IMR-90 (cell line): ENCODE results near the gene MSI2.

Source experiments
- BHLHE40 ChIP-seq: fragments of 150-350 bp; IDR thresholded peaks from 2 replicates; pipeline ENCODE4 v1.6.1; 2016; ENCODE audit warnings: mild to moderate bottlenecking, low read depth, low read length
- CEBPB ChIP-seq: IDR thresholded peaks from 2 replicates; pipeline ENCODE4 v1.6.1; 2012; ENCODE audit warnings: low read depth, low read length, improper control_type of control experiment
- CHD1 ChIP-seq: IDR thresholded peaks from 2 replicates; pipeline ENCODE4 v1.6.1; 2012; ENCODE audit warnings: low read depth, low read length, improper control_type of control experiment
- FOS ChIP-seq: fragments of 150-350 bp; IDR thresholded peaks from 2 replicates; pipeline ENCODE4 v1.6.1; 2016; ENCODE audit warnings: low read depth, low read length
- MAZ ChIP-seq: IDR thresholded peaks from 2 replicates; pipeline ENCODE4 v1.6.1; 2012; ENCODE audit warnings: low read depth, mild to moderate bottlenecking, low read length, improper control_type of control experiment, moderate library complexity, borderline replicate concordance
- RFX5 ChIP-seq: IDR thresholded peaks from 2 replicates; pipeline ENCODE4 v1.8.0; 2012; ENCODE audit warnings: low read depth, mild to moderate bottlenecking, low read length, moderate library complexity
- SMC3 ChIP-seq: fragments of 150-350 bp; IDR thresholded peaks from 2 replicates; pipeline ENCODE4 v1.6.1; 2016; ENCODE audit warnings: low read depth, mild to moderate bottlenecking, antibody characterized with exemption, low read length, moderate library complexity
- TF ChIP-seq, protein P1 (sequence below): conservative IDR thresholded peaks from 2 replicates; pipeline ENCODE4 v1.5.1; 2012; ENCODE audit warnings: mild to moderate bottlenecking, low read depth, low read length, improper control_type of control experiment

DNA sequence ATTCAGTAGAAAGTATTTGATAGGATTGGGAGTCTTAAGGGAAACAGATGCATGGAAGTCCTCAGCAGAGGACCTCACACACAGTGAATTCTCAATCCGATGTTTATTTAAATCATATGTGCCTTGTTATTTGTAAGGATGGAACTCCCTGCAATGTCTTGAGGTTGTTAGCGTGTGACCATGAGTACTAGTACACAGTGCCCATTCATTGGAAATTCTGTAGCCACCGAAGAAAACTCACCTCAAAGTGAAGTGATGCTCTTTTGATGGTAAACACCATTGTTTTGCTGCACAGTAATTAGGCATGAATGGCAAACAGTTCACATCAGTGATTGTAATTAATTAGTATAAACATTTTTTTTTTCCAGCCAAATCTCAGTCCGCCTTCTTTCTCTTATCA lies 173.6 kb downstream of the MSI2 start:
- TF ChIP-seq, protein P1, sequence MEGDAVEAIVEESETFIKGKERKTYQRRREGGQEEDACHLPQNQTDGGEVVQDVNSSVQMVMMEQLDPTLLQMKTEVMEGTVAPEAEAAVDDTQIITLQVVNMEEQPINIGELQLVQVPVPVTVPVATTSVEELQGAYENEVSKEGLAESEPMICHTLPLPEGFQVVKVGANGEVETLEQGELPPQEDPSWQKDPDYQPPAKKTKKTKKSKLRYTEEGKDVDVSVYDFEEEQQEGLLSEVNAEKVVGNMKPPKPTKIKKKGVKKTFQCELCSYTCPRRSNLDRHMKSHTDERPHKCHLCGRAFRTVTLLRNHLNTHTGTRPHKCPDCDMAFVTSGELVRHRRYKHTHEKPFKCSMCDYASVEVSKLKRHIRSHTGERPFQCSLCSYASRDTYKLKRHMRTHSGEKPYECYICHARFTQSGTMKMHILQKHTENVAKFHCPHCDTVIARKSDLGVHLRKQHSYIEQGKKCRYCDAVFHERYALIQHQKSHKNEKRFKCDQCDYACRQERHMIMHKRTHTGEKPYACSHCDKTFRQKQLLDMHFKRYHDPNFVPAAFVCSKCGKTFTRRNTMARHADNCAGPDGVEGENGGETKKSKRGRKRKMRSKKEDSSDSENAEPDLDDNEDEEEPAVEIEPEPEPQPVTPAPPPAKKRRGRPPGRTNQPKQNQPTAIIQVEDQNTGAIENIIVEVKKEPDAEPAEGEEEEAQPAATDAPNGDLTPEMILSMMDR, result no peak
- TF ChIP-seq SMC3 (no peak), CEBPB (no peak), CHD1 (no peak), FOS (no peak), BHLHE40 (no peak), RFX5 (no peak), MAZ (no peak)
